Stimulated activated memory B cell treated with anti-CD40 and anti-IgM and Interleukin-4, amounts not matched to agents 10 μg/mL and 1 μg/mL and 100 μg/mL, for 72 hours (primary cell): ENCODE results near the gene SORL1-AS1.

ENCODE experiments used
- ATAC-seq: fragments of 150-1000 bp; cut with Tn5 transposase; 2 replicates; pipeline ENCODE4 v1.10.0; 2021
- H3K27ac Mint-ChIP-seq: one replicate; pipeline ENCODE4 v1.8.0; 2022; ENCODE audit warnings: mild to moderate bottlenecking, mixed read lengths
- H3K27me3 Mint-ChIP-seq: one replicate; pipeline ENCODE4 v1.8.0; 2022; ENCODE audit warnings: mixed read lengths
- H3K36me3 Mint-ChIP-seq: one replicate; pipeline ENCODE4 v1.8.0; 2022; ENCODE audit warnings: mixed read lengths
- H3K4me1 Mint-ChIP-seq: one replicate; pipeline ENCODE4 v1.8.0; 2022; ENCODE audit warnings: mixed read lengths
- H3K4me3 Mint-ChIP-seq: one replicate; pipeline ENCODE4 v1.8.0; 2022; ENCODE audit warnings: mild to moderate bottlenecking, moderate library complexity, mixed read lengths
- H3K9me3 Mint-ChIP-seq: one replicate; pipeline ENCODE4 v1.8.0; 2022; ENCODE audit warnings: mixed read lengths

SORL1-AS1 gene

GRCh38 chr11:121464352-121464946 is 11.7 kb upstream of the SORL1-AS1 start:
- peaks cover 3% of the 10 kb centered on the region for H3K36me3 Mint-ChIP-seq
- H3K4me1 Mint-ChIP-seq = peaks cover 84% of the 10 kb centered on the region
- H3K9me3 Mint-ChIP-seq = no peaks in the 10 kb centered on the region
- no peaks in the 10 kb centered on the region for H3K27me3 Mint-ChIP-seq
- H3K4me3 Mint-ChIP-seq = no peak overlapping the region
- H3K27ac Mint-ChIP-seq = peak overlapping the region; percentile 73
- peak; percentile 46 for ATAC-seq

- H3K4me1 Mint-ChIP-seq = peaks cover 78% of the 10 kb centered on the region
- no peak overlapping the region for H3K4me3 Mint-ChIP-seq
- peak overlapping the region; percentile 73 for H3K27ac Mint-ChIP-seq
- H3K27me3 Mint-ChIP-seq = no peaks in the 10 kb centered on the region
- no peaks in the 10 kb centered on the region for H3K36me3 Mint-ChIP-seq
- H3K9me3 Mint-ChIP-seq = no peaks in the 10 kb centered on the region
- no peak for ATAC-seq
Measured at GRCh38 chr11:121463689-121464335, 11.0 kb upstream of the SORL1-AS1 start.

GRCh38 chr11:121461843-121462242 is 9.1 kb upstream of the SORL1-AS1 start:
- peaks cover 58% of the 10 kb centered on the region for H3K4me1 Mint-ChIP-seq
- no peak overlapping the region for H3K4me3 Mint-ChIP-seq
- H3K36me3 Mint-ChIP-seq = no peaks in the 10 kb centered on the region
- no peak for ATAC-seq
- peak overlapping the region; percentile 27 for H3K27ac Mint-ChIP-seq
- H3K27me3 Mint-ChIP-seq = no peaks in the 10 kb centered on the region
- H3K9me3 Mint-ChIP-seq = no peaks in the 10 kb centered on the region

DNA sequence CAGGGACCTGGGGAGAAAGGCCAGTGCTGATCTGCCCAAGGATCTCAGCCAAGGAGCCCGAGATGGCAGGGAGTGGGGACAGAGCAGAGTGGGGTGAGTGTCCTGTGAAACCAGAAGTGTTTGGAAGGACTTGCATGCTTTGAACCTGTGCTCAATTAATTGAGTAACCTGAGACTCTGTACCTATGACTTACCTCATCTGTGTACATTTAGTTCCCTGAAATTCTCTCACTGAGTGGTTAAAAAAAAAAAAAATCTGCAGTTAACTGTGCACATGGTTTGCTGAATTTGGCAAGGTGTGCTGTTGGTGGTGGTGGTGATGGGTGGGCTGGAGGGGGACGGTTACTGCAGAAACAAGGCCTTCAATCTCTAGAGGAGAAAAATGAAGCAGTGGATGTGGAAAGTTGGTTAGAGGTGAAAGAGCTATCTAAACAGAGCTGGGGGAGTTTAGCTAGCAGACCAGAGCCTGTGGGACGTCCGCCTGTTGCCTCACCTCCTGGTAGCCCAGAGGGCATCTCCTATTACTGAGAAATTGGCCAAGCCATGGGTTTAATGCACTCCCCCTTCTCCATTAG is 8.3 kb upstream of the SORL1-AS1 start:
- no peak for ATAC-seq
- Mint-ChIP-seq H3K4me3 (no peak overlapping the region), H3K36me3 (no peaks in the 10 kb centered on the region), H3K27me3 (no peaks in the 10 kb centered on the region), H3K4me1 (peaks cover 50% of the 10 kb centered on the region), H3K9me3 (no peaks in the 10 kb centered on the region), H3K27ac (no peak overlapping the region)

- no peak overlapping the region for H3K4me3 Mint-ChIP-seq
- H3K9me3 Mint-ChIP-seq = no peaks in the 10 kb centered on the region
- no peaks in the 10 kb centered on the region for H3K27me3 Mint-ChIP-seq
- no peaks in the 10 kb centered on the region for H3K36me3 Mint-ChIP-seq
- peaks cover 37% of the 10 kb centered on the region for H3K4me1 Mint-ChIP-seq
- no peak for ATAC-seq
- no peak overlapping the region for H3K27ac Mint-ChIP-seq
Measured at GRCh38 chr11:121459413-121460017, 6.7 kb upstream of the SORL1-AS1 start.

DNA sequence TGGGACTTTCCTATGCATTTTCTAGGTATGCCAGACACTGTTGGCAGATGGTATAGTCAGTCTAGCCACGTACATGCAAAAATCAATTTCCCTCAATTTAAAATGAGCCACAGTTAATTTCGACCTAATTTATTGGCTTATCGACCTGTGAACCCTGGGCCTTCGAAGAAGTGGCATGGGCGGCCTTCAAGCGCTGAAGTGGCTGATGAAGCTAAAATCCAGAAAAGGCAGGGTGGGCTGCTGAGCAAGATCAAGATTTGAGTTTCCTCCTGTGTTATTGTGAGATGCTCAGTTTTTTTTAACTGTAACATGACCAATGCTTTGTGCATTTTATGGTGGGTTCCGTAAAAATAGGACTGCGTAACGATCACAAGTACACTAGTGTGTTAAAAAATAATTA is 5.8 kb upstream of the SORL1-AS1 start:
- Mint-ChIP-seq H3K9me3 (no peaks in the 10 kb centered on the region), H3K27me3 (no peaks in the 10 kb centered on the region), H3K4me1 (peaks cover 37% of the 10 kb centered on the region), H3K27ac (no peak overlapping the region), H3K4me3 (no peak overlapping the region), H3K36me3 (no peaks in the 10 kb centered on the region)
- ATAC-seq = no peak

GRCh38 chr11:121456816-121457431 is 4.2 kb upstream of the SORL1-AS1 start:
- no peak for ATAC-seq
- Mint-ChIP-seq H3K9me3 (no peaks in the 10 kb centered on the region), H3K27ac (no peak overlapping the region), H3K4me1 (peaks cover 33% of the 10 kb centered on the region), H3K4me3 (no peak overlapping the region), H3K27me3 (peaks cover 8% of the 10 kb centered on the region), H3K36me3 (no peaks in the 10 kb centered on the region)

GRCh38 chr11:121456151-121456550 is 3.4 kb upstream of the SORL1-AS1 start:
- H3K9me3 Mint-ChIP-seq = no peaks in the 10 kb centered on the region
- H3K4me3 Mint-ChIP-seq = no peak overlapping the region
- peaks cover 31% of the 10 kb centered on the region for H3K4me1 Mint-ChIP-seq
- no peaks in the 10 kb centered on the region for H3K36me3 Mint-ChIP-seq
- no peak for ATAC-seq
- no peak overlapping the region for H3K27ac Mint-ChIP-seq
- H3K27me3 Mint-ChIP-seq = peaks cover 8% of the 10 kb centered on the region

DNA sequence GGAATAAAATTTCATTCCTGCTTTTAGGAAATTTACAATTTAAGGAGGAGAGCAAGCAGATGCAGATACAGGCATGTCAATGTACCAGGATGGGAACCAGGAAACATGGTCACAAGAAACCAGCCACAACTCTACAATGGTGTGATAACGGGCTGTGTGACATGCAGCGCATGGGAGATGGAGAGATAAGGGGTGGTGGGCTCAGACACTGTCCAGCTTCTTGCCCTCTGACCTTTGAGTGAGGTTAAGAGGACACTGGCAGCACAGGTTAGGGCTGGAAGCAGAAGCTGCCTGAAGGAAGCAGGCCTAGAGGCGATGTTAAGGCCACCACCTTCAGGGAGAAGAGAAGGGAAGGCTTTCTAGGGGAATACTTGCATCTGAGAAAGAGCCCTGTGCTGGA is 2.3 kb upstream of the SORL1-AS1 start:
- no peak overlapping the region for H3K4me3 Mint-ChIP-seq
- no peaks in the 10 kb centered on the region for H3K36me3 Mint-ChIP-seq
- H3K27ac Mint-ChIP-seq = no peak overlapping the region
- no peak for ATAC-seq
- no peaks in the 10 kb centered on the region for H3K9me3 Mint-ChIP-seq
- H3K27me3 Mint-ChIP-seq = peaks cover 18% of the 10 kb centered on the region
- peaks cover 38% of the 10 kb centered on the region for H3K4me1 Mint-ChIP-seq

GRCh38 chr11:121453589-121454299 is 977 bp upstream of the SORL1-AS1 start:
- no peak for ATAC-seq
- Mint-ChIP-seq H3K27ac (peak overlapping the region; percentile 89), H3K27me3 (peaks cover 18% of the 10 kb centered on the region), H3K9me3 (no peaks in the 10 kb centered on the region), H3K36me3 (no peaks in the 10 kb centered on the region), H3K4me3 (peak overlapping the region; percentile 52), H3K4me1 (peaks cover 49% of the 10 kb centered on the region)

DNA sequence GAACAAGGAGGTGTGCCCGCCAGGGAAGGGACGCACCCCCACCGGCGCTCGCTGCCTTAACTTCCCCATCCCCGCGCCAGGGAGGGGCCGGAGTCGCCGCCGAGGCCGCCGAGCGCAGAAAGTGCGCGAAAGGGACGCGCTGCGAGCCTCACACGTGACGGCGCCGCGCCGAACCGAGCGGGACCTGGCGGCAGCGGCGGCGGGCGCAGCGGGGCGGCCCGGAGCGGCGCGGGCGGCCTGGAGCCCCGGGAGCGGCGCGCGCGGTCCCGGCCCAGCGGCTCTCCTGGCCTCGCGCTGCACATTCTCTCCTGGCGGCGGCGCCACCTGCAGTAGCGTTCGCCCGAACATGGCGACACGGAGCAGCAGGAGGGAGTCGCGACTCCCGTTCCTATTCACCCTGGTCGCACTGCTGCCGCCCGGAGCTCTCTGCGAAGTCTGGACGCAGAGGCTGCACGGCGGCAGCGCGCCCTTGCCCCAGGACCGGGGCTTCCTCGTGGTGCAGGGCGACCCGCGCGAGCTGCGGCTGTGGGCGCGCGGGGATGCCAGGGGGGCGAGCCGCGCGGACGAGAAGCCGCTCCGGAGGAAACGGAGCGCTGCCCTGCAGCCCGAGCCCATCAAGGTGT is 670 bp downstream of the SORL1-AS1 start, which contains the start of gene SORL1:
Gene SORL1, plus strand, starts transcription at position 329 of the 623 bp plus-strand sequence. Its CDS starts 18 bp downstream, at position 347.
- peak within 1 kb of the TSS; percentile 89 for H3K4me3 Mint-ChIP-seq
- no peaks in the 10 kb centered on the region for H3K36me3 Mint-ChIP-seq
- peak; percentile 76 for ATAC-seq
- peak within 1 kb of the TSS; percentile 89 for H3K27ac Mint-ChIP-seq
- H3K4me1 Mint-ChIP-seq = peaks cover 61% of the 10 kb centered on the region
- peaks cover 18% of the 10 kb centered on the region for H3K27me3 Mint-ChIP-seq
- H3K9me3 Mint-ChIP-seq = no peaks in the 10 kb centered on the region

GRCh38 chr11:121451178-121451985 is 1.4 kb downstream of the SORL1-AS1 start:
- peak; percentile 42 for ATAC-seq
- Mint-ChIP-seq H3K27me3 (peaks cover 18% of the 10 kb centered on the region), H3K9me3 (no peaks in the 10 kb centered on the region), H3K27ac (peak overlapping the region; percentile 89), H3K4me3 (peak overlapping the region; percentile 71), H3K4me1 (peaks cover 68% of the 10 kb centered on the region), H3K36me3 (no peaks in the 10 kb centered on the region)

GRCh38 chr11:121450401-121450800 is 2.4 kb downstream of the SORL1-AS1 start:
- Mint-ChIP-seq H3K36me3 (no peaks in the 10 kb centered on the region), H3K4me3 (peak overlapping the region; percentile 25), H3K27ac (peak overlapping the region; percentile 74), H3K27me3 (peaks cover 25% of the 10 kb centered on the region), H3K9me3 (no peaks in the 10 kb centered on the region), H3K4me1 (peaks cover 77% of the 10 kb centered on the region)
- ATAC-seq = no peak

- H3K27me3 Mint-ChIP-seq = peaks cover 28% of the 10 kb centered on the region
- H3K27ac Mint-ChIP-seq = peak overlapping the region; percentile 74
- no peak overlapping the region for H3K4me3 Mint-ChIP-seq
- no peak for ATAC-seq
- H3K4me1 Mint-ChIP-seq = peaks cover 81% of the 10 kb centered on the region
- H3K9me3 Mint-ChIP-seq = no peaks in the 10 kb centered on the region
- no peaks in the 10 kb centered on the region for H3K36me3 Mint-ChIP-seq
Measured at GRCh38 chr11:121449626-121450025, 3.1 kb downstream of the SORL1-AS1 start.
